Lower leg skin (tissue), 4 donors: ENCODE results near the gene R3HDM2. TPM values are rescaled to one million over a fixed set of nuclear protein-coding genes. Genes with fewer than 3 reads are reported as not detected.
"Not testable (repeated sequence)": the region's sequence is repeated elsewhere in the genome, so short reads cannot be mapped to it uniquely, and the experiment has no call there.

ENCODE experiments used
- DNase-seq, 2 donors: peaks; one replicate each; pipeline ENCODE4 v3.0.0-alpha.2; 2019; ENCODE audit warnings: low spot score in 2 of 2
- H3K4me3 ChIP-seq: fragments of 200-600 bp; sonication (generic); 2 replicates; pipeline ENCODE4 v1.5.1; 2017; ENCODE audit warnings: mild to moderate bottlenecking, low read depth; ENCODE audit not compliant: poor library complexity, severe bottlenecking
- CTCF ChIP-seq, 3 donors: fragments of 450-650 bp; IDR thresholded peaks; one replicate each; pipeline ENCODE4 v1.5.1; 2016; ENCODE audit warnings: antibody characterized with exemption in 3 of 3, mild to moderate bottlenecking in 3 of 3, moderate library complexity in 2 of 3
- POLR2A ChIP-seq, 2 donors: fragments of 450-650 bp; IDR thresholded peaks; one replicate each; pipeline ENCODE4 v1.6.1; 2016 to 2017; ENCODE audit warnings: antibody characterized with exemption in 2 of 2, mild to moderate bottlenecking in 1 of 2, moderate library complexity in 1 of 2
- WGBS, 2 donors: methylation state at CpG; one replicate each; pipeline ENCODE4 v1.1.5; 2018; 5-methylcytosine and 5-hydroxymethylcytosine counted together
- intact Hi-C: fragments of 100-400 bp; cut with DNase I; formaldehyde crosslinking; loops from one replicate; pipeline ENCODE4 v1.15.0; 2023; ENCODE audit warnings: low total_unique reads
- total RNA-seq, 4 donors: library from RNA; depleted of rRNA; stranded (reverse); fragments of >200 nt; gene quantifications; one replicate each; pipeline ENCODE4 v1.1.0, GENCODE V29; 2016

The R3HDM2 gene
- total RNA-seq, 4 donors from 2014 or later, result 37.2 to 64.6 (median 54.3) TPM

GRCh38 chr12:57418255-57418654 lies 12.6 kb downstream of the R3HDM2 start:
- no peak for DNase-seq
- H3K4me3 ChIP-seq, result no peak overlapping the region
- 89 to 92% methylated on average over 9 of the region's 9 CpGs for WGBS, 2 donors
- intact Hi-C loops, result no loop called here
- TF ChIP-seq POLR2A (IDR thresholded peaks at IDR 0.05), result no peak
- no peak for TF ChIP-seq CTCF (IDR thresholded peaks at IDR 0.05)

- peak in 1 of 2 donors; percentile 39 for DNase-seq
- H3K4me3 ChIP-seq, result no peak overlapping the region
- intact Hi-C loops, result no loop called here
- 86 to 89% methylated on average over 8 of the region's 8 CpGs for WGBS, 2 donors
- TF ChIP-seq POLR2A (IDR thresholded peaks at IDR 0.05) (no peak), CTCF (IDR thresholded peaks at IDR 0.05) (no peak)
Observed at GRCh38 chr12:57416039-57416996, 14.5 kb downstream of the R3HDM2 start.

- intact Hi-C loops, result no loop called here
- WGBS, 2 donors, result 81 to 87% methylated on average over 2 of the region's 2 CpGs
- TF ChIP-seq POLR2A (IDR thresholded peaks at IDR 0.05), result no peak
- no peak for TF ChIP-seq CTCF (IDR thresholded peaks at IDR 0.05)
- H3K4me3 ChIP-seq, result no peak overlapping the region
- DNase-seq, result no peak
Observed at GRCh38 chr12:57415088-57415487, 15.8 kb downstream of the R3HDM2 start.

- WGBS, 2 donors, result 80 to 95% methylated on average over 6 of the region's 6 CpGs
- H3K4me3 ChIP-seq, intact Hi-C loops, DNase-seq: not testable (repeated sequence)
Observed at GRCh38 chr12:57414160-57414559, 16.7 kb downstream of the R3HDM2 start.

- TF ChIP-seq CTCF (IDR thresholded peaks at IDR 0.05), result no peak
- TF ChIP-seq POLR2A (IDR thresholded peaks at IDR 0.05), result no peak
- no peak for DNase-seq
- intact Hi-C loops, result no loop called here
- H3K4me3 ChIP-seq, result no peak overlapping the region
- 91 to 94% methylated on average over 4 of the region's 4 CpGs for WGBS, 2 donors
Observed at GRCh38 chr12:57410534-57410933, 20.3 kb downstream of the R3HDM2 start.

- H3K4me3 ChIP-seq, result no peak overlapping the region
- intact Hi-C loops, result no loop called here
- 96% methylated on average over 5 of the region's 5 CpGs for WGBS, 2 donors
- TF ChIP-seq POLR2A (IDR thresholded peaks at IDR 0.05) (no peak), CTCF (IDR thresholded peaks at IDR 0.05) (no peak)
- DNase-seq, result no peak
Observed at GRCh38 chr12:57404966-57405640, 25.7 kb downstream of the R3HDM2 start.

GRCh38 chr12:57402156-57402555 lies 28.7 kb downstream of the R3HDM2 start:
- intact Hi-C loops, DNase-seq, H3K4me3 ChIP-seq: not testable (repeated sequence)
- 96 to 97% methylated on average over 4 of the region's 4 CpGs for WGBS, 2 donors
